Hematopoietic multipotent progenitor cell (in vitro differentiated cells): ENCODE results near the gene BTBD18. TPM values are rescaled to one million over a fixed set of nuclear protein-coding genes. Genes with fewer than 3 reads are reported as not detected.

Source experiments
- small RNA-seq: library from RNA; depleted of rRNA; stranded (forward); fragments of <200 nt; gene quantifications from one replicate; pipeline ENCODE3, GENCODE V24; 2012
- total RNA-seq: library from RNA; depleted of rRNA; stranded (reverse); fragments of >200 nt; gene quantifications from one replicate; pipeline ENCODE4 v1.2.3, GENCODE V29; 2012

The BTBD18 gene
- total RNA-seq, 1 donor = not detected

Small RNAs within 50 kb of the gene (small RNA-seq; reads per million reads assigned to genes)
- gene AP001931.1 (not detected), gene TMX2-CTNND1 (not detected)

Other genes with a start within 250 kb of the BTBD18 start
- gene SLC43A1, start 236.1 kb downstream of the BTBD18 start, total RNA-seq = 81.6 TPM
- gene TIMM10, start 221.1 kb downstream of the BTBD18 start, total RNA-seq = 29.4 TPM
- gene SMTNL1, start 214.2 kb downstream of the BTBD18 start, total RNA-seq = not detected
- gene UBE2L6, start 184.1 kb downstream of the BTBD18 start, total RNA-seq = 215 TPM
- 49.8 TPM for gene SERPING1, start 154.1 kb downstream of the BTBD18 start, total RNA-seq
- 3.5 TPM for gene YPEL4, start 101.9 kb downstream of the BTBD18 start, total RNA-seq
- gene CLP1, start 94.1 kb downstream of the BTBD18 start, total RNA-seq = 10.0 TPM
- 20.2 TPM for gene ZDHHC5, start 83.7 kb downstream of the BTBD18 start, total RNA-seq
- 21.5 TPM for gene MED19, start 39.6 kb downstream of the BTBD18 start, total RNA-seq
- gene TMX2, start 39.2 kb downstream of the BTBD18 start, total RNA-seq = 42.8 TPM
- 96.7 TPM for gene SELENOH, start 10.3 kb downstream of the BTBD18 start, total RNA-seq
- gene CTNND1, start 10.0 kb upstream of the BTBD18 start, total RNA-seq = 59.8 TPM